Smooth muscle cell (in vitro differentiated cells): Measurements from ENCODE around the gene COQ7. TPM values are rescaled to one million over a fixed set of nuclear protein-coding genes. Genes with fewer than 3 reads are reported as not detected.
A peak's percentile ranks its signal among the peaks of the same experiment; 100 is the strongest.

Source experiments
- DNase-seq: peaks from one replicate; lab custom pipeline; 2025; ENCODE audit not compliant: unreplicated experiment; lab: John Stamatoyannopoulos, UW
- H2AFZ ChIP-seq: fragments of 200-600 bp; sonication (generic); 2 replicates; pipeline ENCODE4 v1.6.0; 2016; ENCODE audit warnings: antibody characterized with exemption, low read depth, mild to moderate bottlenecking
- H3F3A ChIP-seq: fragments of 200-600 bp; sonication (generic); 2 replicates; pipeline ENCODE4 v1.6.0; 2017; ENCODE audit warnings: antibody characterized with exemption, low read depth
- H3K27ac ChIP-seq: fragments of 200-600 bp; sonication (generic); 2 replicates; pipeline ENCODE4 v1.5.1; 2016; ENCODE audit warnings: low read depth, mild to moderate bottlenecking
- H3K27me3 ChIP-seq: fragments of 200-600 bp; sonication (generic); 2 replicates; pipeline ENCODE4 v1.6.1; 2016; ENCODE audit warnings: low read depth, mild to moderate bottlenecking
- H3K36me3 ChIP-seq: fragments of 200-600 bp; sonication (generic); 2 replicates; pipeline ENCODE4 v1.5.1; 2016; ENCODE audit warnings: low read depth
- H3K4me1 ChIP-seq: fragments of 200-600 bp; sonication (generic); 2 replicates; pipeline ENCODE4 v1.5.1; 2016; ENCODE audit warnings: low read depth
- H3K4me2 ChIP-seq: fragments of 200-600 bp; sonication (generic); 2 replicates; pipeline ENCODE4 v1.6.0; 2016; ENCODE audit warnings: mild to moderate bottlenecking
- H3K4me3 ChIP-seq: fragments of 200-600 bp; sonication (generic); 2 replicates; pipeline ENCODE4 v1.5.1; 2016; ENCODE audit warnings: mild to moderate bottlenecking
- H3K79me2 ChIP-seq: fragments of 200-600 bp; sonication (generic); 2 replicates; pipeline ENCODE4 v1.6.0; 2016; ENCODE audit warnings: low read depth, mild to moderate bottlenecking
- H3K9ac ChIP-seq: fragments of 200-600 bp; sonication (generic); 2 replicates; pipeline ENCODE4 v1.6.0; 2016; ENCODE audit warnings: low read depth
- H3K9me3 ChIP-seq: fragments of 200-600 bp; sonication (generic); replicated peaks from 2 replicates; pipeline ENCODE4 v1.5.1; 2016; ENCODE audit warnings: low read depth
- H4K20me1 ChIP-seq: fragments of 200-600 bp; sonication (generic); 2 replicates; pipeline ENCODE4 v1.6.0; 2016; ENCODE audit warnings: low read depth
- CTCF ChIP-seq: fragments of 200-600 bp; sonication (generic); IDR thresholded peaks from 2 replicates; pipeline ENCODE4 v1.5.1; 2017; ENCODE audit warnings: borderline replicate concordance, mild to moderate bottlenecking, antibody characterized with exemption; ENCODE audit not compliant: insufficient read depth, poor library complexity, severe bottlenecking
- WGBS: methylation state at CpG from one replicate; pipeline ENCODE4 v1.1.7; 2016; ENCODE audit warnings: low lambda C conversion rate; 5-methylcytosine and 5-hydroxymethylcytosine counted together
- polyA plus RNA-seq: library from polyadenylated mRNA; unstranded; fragments of >200 nt; fragmentation: Nextera tagmentation; extraction: Ambion mirVana; gene quantifications from 2 replicates; pipeline ENCODE4 v1.2.1, GENCODE V29; 2016
- total RNA-seq: library from RNA; depleted of rRNA; stranded (reverse); fragments of >200 nt; gene quantifications from 2 replicates; pipeline ENCODE4 v1.2.3, GENCODE V29; 2014

Gene COQ7
- total and polyA plus RNA-seq, 2 experiments from 2014 or later, result 10.5 to 11.4 TPM

- H3K27ac ChIP-seq, result no peak overlapping the region
- peak; percentile 67 for DNase-seq
- H3K4me1 ChIP-seq, result no peaks in the 10 kb centered on the region
- no peaks in the 10 kb centered on the region for H3K27me3 ChIP-seq
- H3K4me2 ChIP-seq, result peak overlapping the region; percentile 89
- H3F3A ChIP-seq, result no peaks in the 10 kb centered on the region
- H3K36me3 ChIP-seq, result no peaks in the 10 kb centered on the region
- 16% methylated on average over 52 of the region's 52 CpGs for WGBS
- H3K9ac ChIP-seq, result no peak overlapping the region
- H2AFZ ChIP-seq, result peak overlapping the region; percentile 73
- H3K9me3 ChIP-seq, result no peaks in the 10 kb centered on the region
- no peaks in the 10 kb centered on the region for H4K20me1 ChIP-seq
- no peaks in the 10 kb centered on the region for H3K79me2 ChIP-seq
- peak; percentile 100 for TF ChIP-seq CTCF
- peak overlapping the region; percentile 46 for H3K4me3 ChIP-seq
These were observed 19.1 kb downstream of the COQ7 start for GRCh38 chr16:19086322-19087199.

- Histone ChIP-seq H2AFZ (no peak overlapping the region), H3K4me3 (no peak overlapping the region), H3K9ac (no peak overlapping the region), H3K9me3 (no peaks in the 10 kb centered on the region), H4K20me1 (no peaks in the 10 kb centered on the region), H3K4me1 (no peaks in the 10 kb centered on the region), H3K27me3 (no peaks in the 10 kb centered on the region), H3F3A (peaks cover 3% of the 10 kb centered on the region), H3K36me3 (no peaks in the 10 kb centered on the region), H3K27ac (no peak overlapping the region), H3K4me2 (no peak overlapping the region), H3K79me2 (no peaks in the 10 kb centered on the region)
- no peak for TF ChIP-seq CTCF
- WGBS, result 97% methylated on average over 5 of the region's 5 CpGs
- no peak for DNase-seq
These were observed 21.0 kb downstream of the COQ7 start for GRCh38 chr16:19088341-19088916.

GRCh38 chr16:19089410-19089955 lies 22.1 kb downstream of the COQ7 start:
- no peak for TF ChIP-seq CTCF

More at GRCh38 chr16:19089410-19089955, 22.1 kb downstream of the COQ7 start:
- Histone ChIP-seq H3K9ac (no peak overlapping the region), H3K36me3 (no peaks in the 10 kb centered on the region), H3K27me3 (no peaks in the 10 kb centered on the region), H4K20me1 (no peaks in the 10 kb centered on the region), H3K9me3 (no peaks in the 10 kb centered on the region), H3K4me2 (no peak overlapping the region), H3K4me1 (no peaks in the 10 kb centered on the region), H3K79me2 (no peaks in the 10 kb centered on the region), H3K27ac (no peak overlapping the region), H3F3A (peaks cover 3% of the 10 kb centered on the region), H2AFZ (no peak overlapping the region), H3K4me3 (no peak overlapping the region)
- 92% methylated on average over 3 of the region's 3 CpGs for WGBS
- no peak for DNase-seq
